IPS DF 4.7 (cell line): Measurements from ENCODE around the gene EEFSEC.

Experiments used
- DNase-seq: peaks from one replicate; pipeline ENCODE4 v3.0.0-alpha.2; 2013; ENCODE audit warnings: low spot score; ENCODE audit errors: extremely low read depth

Gene EEFSEC

DNA sequence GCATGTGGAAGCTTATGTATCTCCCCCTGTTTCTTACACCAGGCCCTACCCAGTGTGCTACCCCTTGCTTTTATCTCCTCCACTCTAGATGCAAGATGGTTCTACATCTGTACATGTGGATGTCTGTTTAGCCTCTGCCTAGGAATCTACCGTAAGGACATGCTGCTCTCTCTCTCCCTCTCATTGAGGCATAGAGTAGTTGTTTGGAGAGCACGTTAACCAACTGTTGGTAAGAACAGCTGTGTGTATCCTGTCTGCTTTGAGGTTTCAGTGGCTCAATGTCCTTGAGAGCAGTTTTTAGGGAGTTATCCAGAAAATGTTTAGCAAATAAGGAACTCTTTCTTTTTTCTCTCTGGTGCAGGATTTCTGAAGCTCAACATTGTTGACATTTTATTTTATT lies 160.7 kb downstream of the EEFSEC start:
- DNase-seq: no peak

DNA sequence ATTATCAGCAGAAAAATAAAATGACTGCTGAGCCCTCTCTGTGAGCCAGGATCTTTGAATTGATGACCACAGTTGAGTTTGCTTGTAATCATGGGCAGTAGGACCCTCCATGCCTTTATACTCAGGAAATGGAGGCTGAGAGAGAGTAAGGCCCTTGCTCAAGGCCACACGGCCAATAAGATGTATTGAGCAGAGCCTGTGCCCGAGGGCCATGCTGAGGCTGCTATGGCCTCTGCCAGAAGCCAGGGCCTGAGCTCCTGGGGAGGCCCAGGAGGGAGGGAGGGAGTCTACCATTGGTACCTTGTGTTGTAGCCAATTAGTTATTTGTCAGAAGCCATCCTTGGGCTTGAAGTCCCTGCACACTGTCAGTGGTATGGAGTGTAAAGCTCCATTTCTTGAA lies 162.0 kb downstream of the EEFSEC start:
- no peak for DNase-seq

DNA sequence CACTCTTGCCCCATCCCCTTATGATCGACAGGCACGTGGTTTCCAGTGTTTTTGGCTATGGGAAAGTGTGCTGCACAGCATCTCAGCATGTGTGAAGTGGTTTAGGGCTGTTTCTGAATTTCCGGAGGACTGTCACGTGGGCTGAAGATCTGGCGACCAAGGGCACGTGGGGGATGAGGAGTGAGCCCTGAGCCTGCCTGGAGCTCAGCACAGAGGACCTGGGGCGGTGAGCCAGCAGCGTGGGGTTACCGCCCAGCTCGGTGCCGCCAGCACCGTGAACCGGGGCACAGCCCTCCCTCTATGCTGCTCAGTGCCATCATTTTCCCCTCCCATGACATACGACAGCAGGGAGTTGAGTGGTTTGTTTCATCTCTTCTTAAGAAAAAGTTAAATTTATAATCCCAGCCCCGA lies 163.2 kb downstream of the EEFSEC start:
- no peak for DNase-seq

- DNase-seq: no peak
These were observed 163.9 kb downstream of the EEFSEC start for GRCh38 chr3:128317101-128317697.

- DNase-seq: no peak
These were observed 164.5 kb downstream of the EEFSEC start for GRCh38 chr3:128317698-128318231.

- DNase-seq: no peak
These were observed 165.1 kb downstream of the EEFSEC start for GRCh38 chr3:128318275-128318941.

- no peak for DNase-seq
These were observed 165.8 kb downstream of the EEFSEC start for GRCh38 chr3:128319107-128319506.

GRCh38 chr3:128319741-128320141 lies 166.5 kb downstream of the EEFSEC start:
- no peak for DNase-seq

DNA sequence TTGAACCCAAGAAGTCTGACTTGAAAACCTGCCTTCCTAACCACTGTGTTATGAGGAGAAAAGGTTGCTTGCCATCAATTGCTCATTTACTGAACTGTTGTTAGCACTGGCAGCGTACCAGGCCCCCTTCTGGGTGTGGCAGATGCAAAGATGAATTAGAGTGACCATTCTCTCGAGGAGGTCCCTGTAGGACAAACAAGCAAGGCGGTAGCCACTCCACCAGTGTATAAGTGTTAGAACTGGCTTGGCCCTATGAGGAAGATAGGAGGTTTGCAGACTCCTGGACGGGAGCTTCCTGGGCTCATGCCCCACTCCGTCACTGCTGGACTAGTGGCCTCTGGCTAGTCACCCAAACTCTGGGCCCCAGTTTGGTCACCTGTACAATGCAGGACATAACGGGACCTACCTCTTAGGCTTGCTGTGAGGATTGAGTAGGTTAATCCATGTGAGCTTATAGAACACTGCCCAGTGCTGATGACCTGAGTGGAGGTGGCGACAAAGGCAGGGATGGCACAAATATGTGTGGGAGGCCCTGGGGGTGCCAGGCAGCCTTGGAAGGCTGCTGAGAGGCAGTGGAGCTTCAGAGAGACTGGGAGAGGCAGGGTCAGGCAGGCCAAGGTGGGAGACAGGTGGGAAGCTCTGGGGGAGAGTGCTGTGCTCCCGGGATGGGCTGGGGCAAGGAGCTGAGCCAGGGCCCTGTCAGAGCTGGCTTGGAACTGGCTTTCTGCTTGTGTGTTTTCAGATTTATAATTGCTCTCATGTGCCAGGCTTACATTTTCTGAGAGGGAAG lies 167.5 kb downstream of the EEFSEC start:
- no peak for DNase-seq

DNA sequence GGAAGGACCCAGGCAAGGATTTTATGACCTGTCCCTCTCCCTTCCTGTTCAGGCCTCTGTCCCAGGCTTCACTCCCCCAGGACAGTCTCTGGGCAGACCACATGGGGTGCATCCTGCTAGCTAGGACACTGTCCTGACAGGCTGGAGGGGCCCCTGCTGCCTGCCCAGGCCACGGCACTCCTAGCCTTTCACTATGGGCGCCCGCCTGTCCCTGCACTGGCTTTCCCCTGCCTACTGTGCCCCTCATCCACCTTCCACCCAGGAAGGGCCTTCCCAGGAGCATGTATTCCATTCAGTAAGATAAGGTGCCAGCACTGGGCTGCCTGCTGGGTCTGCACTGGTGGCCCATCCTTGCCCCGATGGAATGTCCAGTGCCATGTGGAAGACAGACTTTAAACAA lies 168.1 kb downstream of the EEFSEC start:
- no peak for DNase-seq

GRCh38 chr3:128322030-128323022 lies 169.0 kb downstream of the EEFSEC start:
- DNase-seq: no peak

GRCh38 chr3:128323206-128324081 lies 170.2 kb downstream of the EEFSEC start:
- no peak for DNase-seq

DNA sequence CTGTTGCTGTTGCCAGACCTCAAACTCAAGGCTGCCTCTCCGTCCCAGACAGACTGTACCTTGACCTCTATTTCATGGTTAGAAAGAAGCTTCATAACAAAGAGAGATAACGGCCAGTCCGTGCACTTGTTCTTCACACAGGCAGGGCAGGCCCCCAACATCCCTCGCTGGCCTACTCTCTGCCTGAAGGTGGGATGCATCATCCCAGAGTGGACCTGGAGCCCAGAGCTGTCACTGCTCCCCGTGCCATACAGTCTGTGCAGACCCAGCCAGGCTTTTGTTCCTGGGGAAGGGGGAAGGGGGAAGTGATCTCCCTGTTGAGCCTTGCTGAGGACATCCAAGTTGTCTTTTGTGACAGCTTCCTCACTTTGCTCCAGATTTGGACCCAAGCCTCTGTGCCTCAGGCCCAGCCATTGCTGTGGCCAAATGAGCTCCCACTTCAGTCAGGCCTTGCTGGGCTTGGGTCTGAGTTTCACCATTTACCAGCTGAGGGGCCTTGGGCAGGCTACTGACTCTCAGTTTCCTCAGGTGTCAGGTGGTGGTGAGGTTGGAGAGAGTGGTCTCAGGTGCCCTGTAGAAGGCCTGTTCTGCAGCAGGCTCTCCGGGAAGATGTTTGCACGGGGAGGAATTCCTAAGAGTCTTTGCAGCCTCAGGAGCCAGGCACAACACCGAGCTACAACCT lies 171.8 kb downstream of the EEFSEC start:
- no peak for DNase-seq

GRCh38 chr3:128326051-128326823 lies 173.0 kb downstream of the EEFSEC start:
- no peak for DNase-seq

- DNase-seq: no peak
These were observed 174.3 kb downstream of the EEFSEC start for GRCh38 chr3:128327606-128328031.

DNA sequence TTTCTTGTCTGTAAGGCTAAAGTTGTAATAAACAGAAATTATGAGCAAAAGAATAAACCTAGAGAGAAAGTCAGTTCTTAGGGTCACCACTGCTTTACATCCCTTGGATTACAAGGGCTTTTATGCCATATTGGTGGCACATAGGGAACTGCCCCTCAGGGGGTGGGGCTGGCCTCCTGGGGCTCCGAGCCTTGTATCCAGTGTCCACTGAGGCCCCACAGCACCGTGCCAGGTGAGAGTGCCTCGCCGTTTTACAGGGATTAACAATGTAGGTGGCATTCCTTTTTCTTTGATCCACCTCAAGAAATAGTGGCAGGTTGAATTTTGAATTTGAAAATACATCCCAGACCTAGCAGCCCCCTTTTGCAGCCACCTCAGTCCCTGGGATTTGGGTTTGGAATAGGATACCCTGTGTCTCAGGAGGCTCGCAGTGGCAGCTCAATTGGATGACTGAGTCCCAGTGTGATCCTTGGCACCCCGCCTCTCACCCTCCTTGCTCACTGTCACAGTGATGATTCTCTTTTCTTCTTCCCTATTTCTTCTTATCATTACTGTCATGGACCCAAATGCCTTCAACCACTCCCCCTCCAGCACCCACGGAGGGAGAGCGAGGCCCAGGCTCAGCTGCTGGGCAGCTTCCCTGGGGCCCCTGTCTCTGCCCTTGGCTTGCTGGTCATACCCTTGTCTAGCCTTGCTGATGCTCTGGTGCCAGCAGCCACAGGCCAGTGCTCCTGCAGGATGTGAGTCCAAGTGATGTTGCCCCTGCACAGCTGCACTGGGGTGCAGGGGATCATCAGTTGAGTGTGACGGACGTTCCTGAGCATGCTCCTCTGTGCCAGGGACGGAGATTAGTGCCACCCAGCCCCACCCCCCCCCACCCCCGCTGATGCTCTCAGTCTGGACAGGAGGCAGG lies 175.5 kb downstream of the EEFSEC start:
- DNase-seq: no peak

- DNase-seq: no peak
These were observed 176.4 kb downstream of the EEFSEC start for GRCh38 chr3:128329491-128330213.
